Left kidney (tissue), 2 donors: ENCODE measurements around the gene STX8. TPM values are rescaled to one million over a fixed set of nuclear protein-coding genes. Genes with fewer than 3 reads are reported as not detected.
"Not testable (repeated sequence)": the region's sequence is repeated elsewhere in the genome, so short reads cannot be mapped to it uniquely, and the experiment has no call there.

Experiments
- DNase-seq: peaks from one replicate; pipeline ENCODE4 v3.0.0-alpha.2; 2013
- polyA plus RNA-seq: library from polyadenylated mRNA; unstranded; fragments of 120-200 nt; gene quantifications from one replicate; pipeline ENCODE4 v1.2.1, GENCODE V29; 2013; ENCODE audit not compliant: insufficient read length

Gene STX8
- polyA plus RNA-seq, 1 donor, result 66.7 TPM

DNA sequence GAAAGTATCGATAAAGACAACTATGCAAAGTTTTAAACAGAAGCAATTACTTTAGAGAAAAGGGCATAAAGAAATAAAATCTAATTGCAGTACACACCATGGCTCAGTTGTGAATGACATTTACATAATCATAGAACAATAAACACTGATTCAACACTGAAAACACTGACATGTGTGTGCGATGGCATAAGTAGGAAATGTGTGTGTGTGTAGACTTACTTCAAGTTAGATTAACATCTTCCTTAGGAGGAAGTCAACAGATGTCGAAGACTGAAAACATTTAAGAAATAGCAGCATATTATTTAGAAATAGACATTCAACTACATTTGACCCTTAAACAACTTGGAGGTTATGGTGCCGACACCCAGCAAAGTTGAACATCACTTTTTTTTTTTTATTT lies 172.4 kb downstream of the STX8 start:
- no peak for DNase-seq

DNA sequence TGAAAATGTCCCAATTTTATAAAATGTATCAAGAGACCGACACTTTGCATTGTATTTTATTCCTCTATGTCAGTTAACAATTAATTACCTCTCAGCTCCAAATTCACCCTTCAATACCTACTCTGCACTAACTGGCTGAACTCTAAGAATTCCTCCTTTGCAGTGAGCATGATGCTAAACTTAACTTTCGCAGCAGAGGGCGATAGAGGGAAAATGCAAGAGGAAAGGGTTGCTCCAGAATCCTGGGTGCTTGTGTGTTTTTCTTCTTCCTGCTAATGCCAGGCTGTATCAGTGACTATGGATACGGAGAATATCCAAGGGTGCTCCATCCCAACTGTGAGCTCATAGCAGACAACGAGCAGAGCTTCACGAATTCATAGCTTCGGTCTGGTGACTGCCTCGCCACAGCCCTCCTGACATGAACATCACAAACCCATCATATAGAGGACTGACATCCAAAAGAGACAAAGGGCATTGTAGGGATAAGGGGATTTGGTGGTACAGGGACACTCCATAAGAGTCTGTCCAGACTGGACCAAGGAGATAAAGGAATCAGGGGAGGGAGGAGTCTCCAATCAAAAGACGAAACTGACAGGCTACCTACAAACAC lies 172.9 kb downstream of the STX8 start:
- no peak for DNase-seq

DNA sequence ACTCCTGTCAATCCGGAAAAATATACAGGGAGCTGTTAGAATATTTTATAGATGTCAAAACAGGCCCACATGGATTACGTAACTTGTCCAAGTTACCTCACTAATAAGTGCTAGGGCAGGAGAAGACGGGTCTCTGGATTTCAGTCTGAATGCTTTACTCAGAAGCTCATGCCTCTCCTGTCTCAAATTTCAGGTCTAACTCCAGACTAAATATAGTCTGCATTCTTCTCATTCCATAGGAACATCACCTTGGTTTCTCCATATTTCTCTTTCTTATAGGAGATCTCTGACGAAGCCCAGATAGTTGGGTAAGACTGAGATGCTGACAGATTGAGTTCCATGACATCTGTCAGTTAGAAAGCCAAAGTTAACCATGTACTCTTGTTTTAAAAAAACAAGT lies 174.2 kb downstream of the STX8 start:
- no peak for DNase-seq

DNA sequence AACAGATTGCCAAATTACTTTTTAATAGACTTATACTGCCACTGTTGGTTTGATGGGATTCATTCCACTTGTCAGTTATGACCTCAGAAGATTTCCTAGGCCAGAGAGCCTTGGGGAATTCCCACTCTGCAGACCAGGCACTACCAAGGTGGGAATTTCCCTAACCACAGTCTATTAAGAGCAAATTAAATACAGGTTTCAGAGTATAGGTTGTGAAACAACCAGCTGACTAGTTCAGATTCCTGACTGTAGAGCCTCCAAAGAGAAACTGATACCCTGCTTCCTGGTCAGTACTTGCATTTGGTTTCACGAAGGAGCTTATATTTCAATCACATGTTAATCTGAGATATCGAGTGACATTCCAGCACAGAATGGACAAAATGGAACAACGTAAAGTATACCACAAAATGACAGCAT lies 186.5 kb downstream of the STX8 start:
- no peak for DNase-seq

DNA sequence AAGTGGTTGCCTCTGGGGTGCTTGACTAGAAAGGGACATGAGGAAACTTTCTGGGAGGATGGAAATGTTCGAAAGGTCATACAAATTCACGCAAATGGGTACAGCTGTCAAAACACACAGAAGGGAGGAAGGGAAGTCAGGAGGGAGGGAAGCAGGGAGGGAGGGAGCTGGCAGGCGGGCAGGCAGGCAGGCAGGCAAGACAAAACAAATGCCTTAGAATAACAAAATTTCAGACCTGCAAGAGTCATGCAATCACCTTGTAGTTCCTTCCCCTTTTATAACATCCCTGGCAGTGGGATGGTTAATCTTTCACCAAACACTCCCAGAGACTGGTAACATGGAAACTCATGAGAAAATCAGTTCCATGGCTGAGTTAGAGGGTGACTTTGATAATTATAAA lies 189.2 kb downstream of the STX8 start:
- peak; percentile 46 for DNase-seq

DNA sequence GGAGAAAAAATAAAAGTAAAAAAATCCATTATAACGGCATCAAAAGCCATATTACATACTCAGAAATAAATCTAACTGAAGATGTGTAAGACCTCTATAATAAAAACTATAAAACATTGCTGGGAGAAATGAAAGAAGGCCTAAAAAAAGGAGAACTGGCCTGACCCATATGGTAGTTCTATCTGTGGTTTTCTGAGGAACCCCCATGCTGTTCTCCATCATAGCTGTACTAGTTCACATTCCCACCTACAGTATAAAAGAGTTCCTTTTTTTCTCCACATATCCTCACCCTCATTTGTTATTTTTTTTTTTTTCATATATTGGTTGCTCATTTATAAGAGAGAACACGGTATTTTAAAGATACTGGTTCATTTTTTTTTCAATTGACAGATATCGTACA lies 191.8 kb downstream of the STX8 start:
- DNase-seq, result no peak

DNA sequence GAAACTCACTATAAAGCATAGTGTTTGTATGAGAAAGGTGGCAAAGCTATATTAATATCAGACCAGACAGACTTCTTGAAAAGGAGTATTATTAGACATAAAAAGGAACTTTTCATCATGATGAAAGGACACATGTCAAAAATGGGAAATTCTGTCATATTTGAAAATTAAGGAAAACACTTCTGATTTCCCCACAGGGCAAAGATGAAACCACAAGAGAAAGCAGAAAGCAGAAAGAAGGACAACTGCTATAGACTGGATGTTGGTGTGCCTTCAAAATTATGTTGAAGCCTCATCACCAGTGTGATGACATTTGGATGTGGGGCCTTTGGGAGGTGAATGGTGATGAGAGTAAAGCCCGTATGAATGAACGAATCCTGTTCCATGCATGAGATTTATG lies 193.0 kb downstream of the STX8 start:
- no peak for DNase-seq

DNA sequence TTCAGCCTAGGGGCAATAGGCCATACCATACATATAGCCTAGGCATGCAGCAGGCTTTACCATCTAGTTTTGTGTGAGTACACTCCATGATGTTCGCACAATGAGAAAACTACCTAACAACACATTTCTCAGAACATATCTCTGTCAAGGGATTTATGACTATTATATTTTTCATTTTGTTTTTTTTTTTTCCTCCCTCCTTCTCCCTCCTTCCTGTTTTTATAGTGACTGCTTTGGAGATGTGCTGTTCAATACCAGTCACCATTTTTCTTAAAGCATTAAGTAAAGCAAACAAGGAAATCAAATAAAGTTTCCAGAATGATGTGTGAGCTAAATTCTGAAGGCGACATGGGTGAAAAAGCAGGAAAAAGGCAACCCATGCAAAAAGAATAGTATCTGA lies 194.6 kb downstream of the STX8 start:
- DNase-seq, result no peak

DNA sequence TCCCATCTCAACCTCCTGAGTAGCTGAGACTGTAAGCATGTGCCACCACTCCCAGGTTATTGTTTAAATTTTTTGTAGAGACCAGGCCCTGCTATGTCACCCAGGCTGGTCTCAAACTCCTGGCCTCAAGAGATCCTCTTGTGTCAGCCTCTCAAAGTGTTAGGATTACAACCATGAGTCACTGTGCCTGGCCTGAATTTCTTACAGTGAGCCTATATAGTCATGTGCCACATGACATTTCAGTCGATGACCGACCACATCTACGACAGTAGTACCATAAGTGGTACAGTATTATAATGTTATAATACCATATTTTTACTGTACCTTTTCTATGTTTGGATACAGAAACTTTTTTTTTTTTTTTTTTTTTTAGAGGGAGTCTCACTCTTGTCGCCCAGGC lies 195.3 kb downstream of the STX8 start:
- no peak for DNase-seq

DNA sequence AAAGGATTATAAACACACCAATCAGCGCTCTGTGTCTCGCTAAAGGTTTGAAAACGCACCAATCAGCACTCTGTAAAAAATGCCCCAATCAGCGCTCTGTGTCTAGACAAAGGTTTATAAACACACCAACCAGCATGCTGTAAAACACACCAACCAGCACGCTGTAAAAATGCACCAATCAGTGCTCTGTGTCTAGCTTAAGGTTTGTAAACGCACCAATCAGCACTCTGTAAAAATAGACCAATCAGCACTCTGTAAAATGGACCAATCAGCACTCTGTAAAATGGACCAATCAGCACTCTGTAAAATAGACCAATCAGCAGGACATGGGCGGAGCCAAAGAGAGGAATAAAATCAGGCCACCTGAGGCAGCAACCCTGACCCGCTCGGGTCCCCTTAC lies 199.4 kb downstream of the STX8 start:
- DNase-seq, result not testable (repeated sequence)

DNA sequence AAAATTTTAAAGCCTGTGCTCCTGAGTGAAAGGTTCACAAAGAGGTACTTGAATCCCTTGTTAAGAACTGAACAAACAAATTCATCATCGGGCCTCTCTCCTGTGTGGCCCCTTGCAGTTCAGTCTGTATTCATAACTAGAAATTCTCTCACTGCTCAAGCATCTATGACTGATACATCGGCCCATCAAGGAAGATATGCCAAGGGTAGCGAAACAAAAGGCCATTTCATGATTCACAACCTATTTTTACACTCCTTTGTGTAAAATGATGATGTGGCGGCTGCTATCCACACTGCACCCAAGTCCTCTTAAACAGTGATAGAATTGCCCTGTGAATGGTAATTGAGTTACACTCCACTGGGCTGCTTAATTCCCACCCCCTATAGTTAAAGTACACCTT lies 204.6 kb downstream of the STX8 start:
- no peak for DNase-seq

DNA sequence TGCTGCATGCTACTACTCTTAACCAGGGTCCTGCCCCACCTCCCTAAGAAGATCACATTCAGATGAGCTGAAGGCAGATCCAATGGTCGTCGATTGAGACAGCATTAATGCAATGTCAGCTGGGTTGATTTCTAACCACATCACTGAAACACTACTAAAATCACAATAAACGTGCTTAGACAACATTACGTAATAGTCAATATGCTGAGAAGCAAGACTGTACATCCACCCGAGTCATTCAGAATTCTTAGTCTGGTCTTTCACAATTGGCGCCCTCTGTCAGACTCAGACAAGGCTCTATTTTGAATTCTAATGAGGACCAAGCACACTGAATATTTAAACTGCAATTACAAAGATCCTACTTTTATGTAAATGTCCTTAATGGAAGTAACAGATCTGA lies 205.2 kb downstream of the STX8 start:
- DNase-seq, result no peak

DNA sequence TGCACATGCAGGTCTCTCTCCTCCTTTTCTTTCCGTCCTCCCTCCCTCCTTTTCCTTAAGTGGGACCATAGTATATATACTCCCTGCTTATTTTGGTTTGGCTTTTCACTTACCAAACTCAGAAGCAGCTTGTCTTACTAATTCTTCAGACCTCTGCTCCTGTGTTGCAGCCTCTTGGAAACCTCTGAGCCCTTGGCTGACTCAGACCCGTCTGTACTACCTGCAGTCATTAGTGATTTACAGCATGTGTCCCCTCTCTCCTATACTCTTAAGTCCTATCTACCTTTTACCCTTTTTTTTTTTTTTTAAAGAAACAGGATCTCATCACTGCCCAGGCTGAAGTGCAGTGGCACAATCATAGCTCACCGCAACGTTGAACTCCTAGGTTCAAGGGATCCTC lies 207.0 kb downstream of the STX8 start:
- no peak for DNase-seq

DNA sequence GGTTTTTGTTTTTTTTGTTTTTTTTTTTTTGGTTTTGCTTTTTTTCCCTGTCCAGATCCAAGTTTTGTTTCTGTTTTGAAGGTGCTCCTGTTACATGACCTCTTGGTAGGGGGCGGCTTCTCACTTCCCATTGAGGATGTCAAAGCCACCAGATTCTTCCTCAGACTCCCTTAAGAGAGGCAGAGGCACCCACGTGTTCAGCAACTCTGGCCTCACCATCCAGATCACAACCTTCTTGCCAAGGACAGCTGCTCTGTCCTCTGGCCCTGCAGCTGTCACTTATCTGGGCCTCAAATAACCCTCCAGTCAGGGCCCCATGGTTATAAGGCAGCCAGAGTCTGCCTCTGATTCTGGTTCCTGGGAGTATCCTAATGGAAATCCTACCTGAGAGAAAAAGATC lies 208.5 kb downstream of the STX8 start:
- no peak for DNase-seq

DNA sequence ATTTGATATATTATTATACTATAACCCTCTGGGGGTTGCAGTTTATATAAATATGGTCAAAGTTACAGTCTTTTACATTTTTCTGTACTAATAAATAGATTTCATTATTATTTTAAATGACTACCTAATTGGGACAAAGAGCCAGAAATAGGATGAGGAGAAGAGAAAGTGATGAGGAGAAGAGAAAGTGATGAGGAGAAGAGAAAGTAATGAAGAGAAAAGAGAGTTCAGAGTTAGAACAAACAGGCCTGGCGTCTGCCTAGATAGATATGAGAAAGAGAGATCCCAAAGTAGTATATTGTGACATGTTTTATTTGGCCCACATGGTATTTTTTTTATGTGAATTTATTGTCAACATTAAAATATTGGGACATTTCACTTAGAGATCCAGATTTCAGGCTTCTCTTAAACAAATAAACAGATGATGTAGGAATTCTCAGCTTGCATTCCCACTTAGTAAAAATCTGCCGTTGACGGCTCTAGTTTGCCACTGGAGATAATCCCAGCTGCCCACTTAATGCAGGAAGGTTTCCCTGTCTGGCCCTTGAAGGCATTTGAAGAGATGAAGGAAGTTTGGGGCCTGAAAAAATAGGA lies 210.7 kb downstream of the STX8 start:
- DNase-seq, result no peak

DNA sequence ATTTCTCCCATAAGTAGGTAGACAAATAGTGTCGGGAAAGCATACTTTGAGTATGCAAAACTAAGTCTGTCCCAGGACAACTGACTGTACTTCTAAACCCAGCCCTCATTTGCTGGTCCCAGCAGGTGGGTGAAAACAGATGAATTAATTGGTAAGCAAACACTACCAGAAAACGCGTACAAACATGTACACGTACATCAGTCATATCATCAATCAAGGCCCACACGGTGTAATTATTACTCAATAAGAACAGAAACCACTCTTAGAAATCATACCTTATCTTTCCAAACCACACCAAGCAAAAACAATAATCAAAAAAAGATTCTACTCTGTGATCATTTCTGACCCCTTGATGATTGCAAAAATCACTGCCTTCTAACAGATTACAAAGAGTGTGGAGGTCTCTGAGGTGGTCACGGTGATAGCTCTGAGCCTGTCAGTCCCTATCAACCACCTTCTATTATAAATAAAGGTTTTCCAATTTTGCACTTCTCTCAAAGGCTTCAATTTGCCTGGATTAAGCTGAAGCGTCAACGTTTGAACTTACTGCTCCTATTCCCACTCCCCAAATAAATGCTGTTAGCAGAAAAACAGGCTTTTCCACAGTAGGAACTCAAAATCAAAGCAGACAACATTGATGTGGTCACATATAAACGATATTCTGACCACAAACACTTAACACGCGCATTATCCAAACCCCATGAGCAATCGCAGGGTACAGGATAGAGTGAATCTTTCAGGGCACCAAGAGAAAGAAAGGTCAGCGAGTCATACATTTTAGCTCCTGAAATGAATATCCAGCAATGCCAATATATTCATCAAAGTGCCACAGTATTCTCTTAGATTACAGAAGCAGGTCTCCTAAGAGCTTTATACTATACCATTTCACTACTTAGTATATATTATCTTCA lies 211.9 kb downstream of the STX8 start:
- DNase-seq, result no peak

DNA sequence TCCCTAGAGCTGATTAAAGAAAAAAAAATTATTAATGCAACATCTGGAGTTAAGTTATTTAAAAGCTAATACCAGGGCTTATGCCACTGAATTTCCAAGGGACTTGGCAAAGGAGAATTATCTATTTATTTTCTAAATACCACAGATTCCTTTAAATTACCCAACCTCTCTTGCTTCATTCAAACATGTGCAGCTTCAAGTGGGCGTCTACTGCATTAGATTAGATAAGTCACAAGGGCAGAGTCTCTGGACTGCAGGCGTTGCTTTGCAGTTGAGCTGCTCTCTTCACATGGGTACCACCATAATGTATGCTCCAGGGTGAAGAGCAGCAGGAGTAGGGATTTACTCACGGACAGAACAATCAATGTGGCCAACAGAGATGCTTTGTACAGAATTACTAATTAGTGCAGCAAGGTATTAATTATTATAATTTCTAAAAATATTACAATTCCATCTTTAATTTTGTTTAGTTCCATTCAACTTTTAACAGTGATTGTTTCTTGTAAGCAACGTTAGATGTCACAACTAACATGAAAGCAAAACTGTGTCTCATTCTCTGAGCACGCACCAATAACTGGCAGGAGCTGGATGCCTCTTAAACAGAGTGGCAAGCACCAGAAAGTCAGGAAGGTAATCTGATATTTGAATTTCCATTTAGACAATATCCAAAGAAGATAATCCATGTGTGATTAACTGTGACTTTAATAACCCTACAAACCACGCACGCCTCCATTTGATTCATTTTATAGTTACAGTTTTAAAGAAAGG lies 214.2 kb downstream of the STX8 start:
- no peak for DNase-seq

DNA sequence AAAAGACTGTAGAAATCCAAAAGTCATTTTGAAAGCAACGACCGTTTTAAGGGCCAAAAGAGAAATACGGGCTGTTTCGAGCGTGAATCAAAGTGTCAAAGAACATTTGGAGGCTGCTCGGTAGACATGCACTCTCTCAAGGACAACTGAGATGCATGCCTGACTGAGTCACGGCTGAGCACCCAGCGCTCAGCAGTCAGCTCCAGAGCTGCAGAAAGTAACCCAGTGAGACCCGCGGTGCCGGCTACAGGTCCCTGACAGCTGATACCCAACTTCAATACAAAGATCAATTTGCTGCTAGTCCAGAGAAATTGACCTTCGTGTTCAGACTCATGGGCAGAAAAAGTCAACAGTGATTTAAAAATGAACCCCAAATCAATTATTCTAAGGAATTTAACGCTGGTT lies 214.9 kb downstream of the STX8 start:
- DNase-seq, result peak; percentile 21

DNA sequence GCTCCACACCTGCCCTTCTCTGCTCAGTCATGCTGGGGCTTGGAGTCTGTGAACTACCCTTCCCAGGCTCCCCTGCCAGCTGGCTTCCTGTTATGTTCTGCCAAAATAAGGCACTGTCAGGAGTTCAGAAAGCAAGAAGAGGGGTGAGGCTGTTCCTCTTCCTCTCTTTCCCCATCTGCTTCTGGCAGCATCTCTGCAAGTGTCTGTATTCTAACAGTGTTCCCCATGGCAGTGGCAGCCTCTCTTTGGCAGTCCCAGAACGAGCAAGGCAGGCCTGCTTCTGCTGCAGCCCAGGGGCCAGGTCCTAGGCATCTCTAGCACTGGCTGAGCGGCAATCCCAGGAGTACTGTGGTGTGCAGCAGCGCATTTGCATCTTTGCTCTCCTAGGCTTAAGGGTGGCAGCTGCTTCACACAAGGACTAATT lies 219.1 kb downstream of the STX8 start:
- DNase-seq, result no peak

DNA sequence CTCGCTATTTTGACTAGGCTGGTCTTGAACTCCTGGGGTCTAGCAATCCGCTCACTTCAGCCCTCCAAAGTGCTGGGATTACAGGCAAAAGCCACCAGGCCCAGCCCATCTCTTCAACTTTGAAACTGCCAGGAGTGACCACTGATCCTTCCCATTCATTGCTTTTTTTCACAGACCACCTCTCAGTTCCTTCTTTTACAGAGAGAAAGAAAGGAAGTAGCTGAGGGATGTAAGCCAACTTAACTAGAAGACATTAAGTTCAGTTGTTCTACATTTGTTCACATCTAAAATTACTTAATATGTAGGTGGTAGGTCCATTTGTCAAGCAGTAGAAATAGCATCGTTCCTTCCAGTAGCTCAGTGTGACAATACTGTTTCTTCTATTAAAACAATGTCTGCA lies 219.8 kb downstream of the STX8 start:
- no peak for DNase-seq

DNA sequence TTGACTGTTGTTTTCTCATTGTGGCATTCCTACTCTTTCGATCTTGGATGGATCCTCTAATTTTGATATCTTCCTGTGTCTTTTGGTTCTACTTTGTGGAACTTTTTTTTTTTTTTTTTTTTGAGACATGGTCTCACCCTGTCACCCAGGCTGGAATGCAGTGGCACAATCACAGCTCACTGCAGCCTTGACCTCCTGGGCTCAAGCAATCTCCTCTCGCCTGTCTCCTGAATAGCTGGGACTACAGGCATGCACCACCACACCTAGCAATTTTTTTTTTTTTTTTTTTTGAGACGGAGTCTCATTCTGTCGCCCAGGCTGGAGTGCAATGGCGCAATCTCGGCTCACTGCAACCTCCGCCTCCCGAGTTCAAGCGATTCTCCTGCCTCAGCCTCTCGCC lies 220.4 kb downstream of the STX8 start:
- not testable (repeated sequence) for DNase-seq

DNA sequence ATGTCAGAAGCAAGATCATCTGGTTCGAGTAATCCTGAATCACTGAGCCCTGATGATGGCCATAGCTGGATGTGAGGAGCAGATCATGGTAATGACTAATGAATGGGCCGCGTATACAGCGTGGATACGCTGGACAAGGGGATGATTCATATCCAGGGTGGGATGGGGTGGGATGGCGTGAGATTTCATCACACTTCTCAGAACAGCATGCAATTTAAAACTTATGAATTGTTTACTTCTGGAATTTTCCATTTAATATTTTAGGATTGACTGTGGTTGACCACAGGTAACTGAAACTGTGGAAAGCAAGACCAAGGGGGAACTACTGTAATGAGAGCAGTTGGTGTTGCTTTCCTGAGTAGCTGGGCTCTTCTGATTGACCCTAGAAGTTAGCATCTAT lies 225.5 kb downstream of the STX8 start:
- no peak for DNase-seq
